GM12878 (cell line): ENCODE results near the gene EPAS1.

Experiments used
- BHLHE40 ChIP-seq, 2 experiments: fragments of 450-650 bp in 1 of 2; IDR thresholded peaks; 2 replicates each; pipeline ENCODE4 v1.6.1; 2011 to 2017; ENCODE audit warnings: low read depth in 2 of 2, borderline replicate concordance in 1 of 2, improper control_type of control experiment in 1 of 2, low read length in 1 of 2, mild to moderate bottlenecking in 1 of 2
- EZH2 ChIP-seq: IDR thresholded peaks from 2 replicates; pipeline ENCODE4 v1.6.1; 2012; ENCODE audit warnings: low read depth, mild to moderate bottlenecking, control low read depth, inconsistent platforms, low read length, borderline replicate concordance; ENCODE audit not compliant: control insufficient read depth
- HDGF ChIP-seq: fragments of 450-650 bp; IDR thresholded peaks from 2 replicates; pipeline ENCODE4 v1.6.1; 2016; ENCODE audit warnings: antibody characterized with exemption
- NFYB ChIP-seq: IDR thresholded peaks from 2 replicates; pipeline ENCODE4 v1.6.1; 2011; ENCODE audit warnings: low read depth, mild to moderate bottlenecking, low read length, improper control_type of control experiment, moderate library complexity; ENCODE audit not compliant: insufficient read depth
- NRF1 ChIP-seq: conservative IDR thresholded peaks from 2 replicates; pipeline ENCODE4 v1.6.1; 2011; ENCODE audit warnings: mild to moderate bottlenecking, low read depth, low read length, improper control_type of control experiment
- POLR2A ChIP-seq: IDR thresholded peaks from 2 replicates; pipeline ENCODE4 v1.6.1; 2011; ENCODE audit warnings: low read depth, mild to moderate bottlenecking, low read length
- REST ChIP-seq: IDR thresholded peaks from 2 replicates; pipeline ENCODE4 v1.6.1; 2012; ENCODE audit warnings: mild to moderate bottlenecking, low read depth, low read length
- SP1 ChIP-seq: IDR thresholded peaks from one replicate; pipeline ENCODE4 v1.6.1; 2011; ENCODE audit warnings: low read depth, low read length
- TCF12 ChIP-seq: IDR thresholded peaks from 2 replicates; pipeline ENCODE4 v1.6.1; 2011; ENCODE audit warnings: low read depth, mild to moderate bottlenecking, low read length
- ZNF24 ChIP-seq: fragments of 450-650 bp; IDR thresholded peaks from 2 replicates; pipeline ENCODE4 v1.6.1; 2017; ENCODE audit warnings: antibody characterized with exemption, mild to moderate bottlenecking
- TF ChIP-seq, protein P1 (sequence below), 3 experiments: IDR thresholded peaks in 2 of 3; conservative IDR thresholded peaks in 1 of 3; 2 replicates each; pipeline ENCODE4 v1.5.1; 2011; ENCODE audit warnings: low read depth in 3 of 3, low read length in 3 of 3, mild to moderate bottlenecking in 3 of 3, control low read depth in 2 of 3, moderate library complexity in 2 of 3, inconsistent platforms in 1 of 3, mixed read lengths in 1 of 3; ENCODE audit not compliant: control insufficient read depth in 2 of 3, insufficient read depth in 1 of 3; ENCODE audit errors: extremely low read depth in 1 of 3

DNA sequence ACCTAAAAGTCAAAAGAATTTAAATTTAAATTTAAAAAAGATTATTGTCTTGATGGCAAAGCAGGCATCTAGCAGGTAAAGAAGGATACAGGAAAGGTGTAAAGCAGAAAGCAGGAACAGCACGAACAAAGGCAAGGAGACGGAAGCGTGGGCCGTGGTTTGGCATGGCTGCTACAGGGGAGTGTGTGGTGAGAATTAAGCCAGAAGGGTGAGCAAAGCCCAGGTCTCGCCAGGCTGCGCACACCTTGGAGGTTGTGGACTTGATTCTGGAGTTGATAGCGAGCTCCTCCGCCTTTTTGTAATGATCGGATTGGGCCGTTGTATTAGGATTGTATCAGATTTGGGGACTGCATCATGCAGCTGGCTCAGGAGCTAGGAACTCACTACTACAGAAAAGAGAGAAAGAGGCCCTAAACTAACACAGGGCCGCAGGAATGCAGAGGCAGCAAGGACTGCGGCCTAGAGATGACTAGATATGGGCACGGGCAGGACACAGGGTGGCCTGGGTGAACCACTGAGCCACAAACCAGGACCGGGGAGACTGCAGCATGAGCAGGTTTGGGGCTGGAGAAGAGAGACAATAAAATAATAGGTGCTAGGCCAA lies 110.7 kb downstream of the EPAS1 start:
- TF ChIP-seq SP1 (no peak), NRF1 (no peak), POLR2A (no peak), EZH2 (no peak), BHLHE40 (IDR thresholded peaks at IDR 0.05; ENCODE audit: borderline replicate concordance in 1 of 2, low read depth in 2 of 2, low read length in 1 of 2) (no peak), NFYB (no peak), REST (no peak), HDGF (no peak), ZNF24 (no peak), TCF12 (no peak)
- TF ChIP-seq, protein P1, sequence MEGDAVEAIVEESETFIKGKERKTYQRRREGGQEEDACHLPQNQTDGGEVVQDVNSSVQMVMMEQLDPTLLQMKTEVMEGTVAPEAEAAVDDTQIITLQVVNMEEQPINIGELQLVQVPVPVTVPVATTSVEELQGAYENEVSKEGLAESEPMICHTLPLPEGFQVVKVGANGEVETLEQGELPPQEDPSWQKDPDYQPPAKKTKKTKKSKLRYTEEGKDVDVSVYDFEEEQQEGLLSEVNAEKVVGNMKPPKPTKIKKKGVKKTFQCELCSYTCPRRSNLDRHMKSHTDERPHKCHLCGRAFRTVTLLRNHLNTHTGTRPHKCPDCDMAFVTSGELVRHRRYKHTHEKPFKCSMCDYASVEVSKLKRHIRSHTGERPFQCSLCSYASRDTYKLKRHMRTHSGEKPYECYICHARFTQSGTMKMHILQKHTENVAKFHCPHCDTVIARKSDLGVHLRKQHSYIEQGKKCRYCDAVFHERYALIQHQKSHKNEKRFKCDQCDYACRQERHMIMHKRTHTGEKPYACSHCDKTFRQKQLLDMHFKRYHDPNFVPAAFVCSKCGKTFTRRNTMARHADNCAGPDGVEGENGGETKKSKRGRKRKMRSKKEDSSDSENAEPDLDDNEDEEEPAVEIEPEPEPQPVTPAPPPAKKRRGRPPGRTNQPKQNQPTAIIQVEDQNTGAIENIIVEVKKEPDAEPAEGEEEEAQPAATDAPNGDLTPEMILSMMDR (IDR thresholded peaks at IDR 0.05 in 2 of 3, conservative IDR thresholded peaks at IDR 0.05 in 1 of 3; ENCODE audit: control insufficient read depth in 2 of 3, extremely low read depth in 1 of 3, insufficient read depth in 1 of 3, low read depth in 3 of 3, low read length in 3 of 3): no peak
